IgD-negative memory B cell (primary cell): ENCODE measurements around the gene LLGL2. TPM values are rescaled to one million over a fixed set of nuclear protein-coding genes. Genes with fewer than 3 reads are reported as not detected.
"Not testable (repeated sequence)": the region's sequence is repeated elsewhere in the genome, so short reads cannot be mapped to it uniquely, and the experiment has no call there.

Experiments used
- H3K27ac Mint-ChIP-seq, 3 donors: one replicate each; pipeline ENCODE4 v1.8.0; 2020 to 2022; ENCODE audit warnings: mild to moderate bottlenecking in 3 of 3, mixed read lengths in 3 of 3, moderate library complexity in 1 of 3
- H3K27me3 Mint-ChIP-seq: one replicate; pipeline ENCODE4 v1.8.0; 2021; ENCODE audit warnings: mixed read lengths
- H3K36me3 Mint-ChIP-seq: one replicate; pipeline ENCODE4 v1.8.0; 2020; ENCODE audit warnings: mild to moderate bottlenecking, mixed read lengths
- H3K4me1 Mint-ChIP-seq, 3 donors: one replicate each; pipeline ENCODE4 v1.8.0; 2020 to 2022; ENCODE audit warnings: mixed read lengths in 3 of 3, mild to moderate bottlenecking in 1 of 3
- H3K4me3 Mint-ChIP-seq, 4 donors: one replicate each; pipeline ENCODE4 v1.8.0; 2020 to 2022; ENCODE audit warnings: mild to moderate bottlenecking in 4 of 4, mixed read lengths in 4 of 4, moderate library complexity in 3 of 4
- H3K9me3 Mint-ChIP-seq, 3 donors: one replicate each; pipeline ENCODE4 v1.8.0; 2020 to 2021; ENCODE audit warnings: mixed read lengths in 3 of 3, mild to moderate bottlenecking in 1 of 3
- polyA plus RNA-seq: library from polyadenylated mRNA; unstranded; fragments of 300-500 nt; fragmentation: Illumina TruSeq; gene quantifications from one replicate; pipeline ENCODE4 v1.2.3, GENCODE V29; 2021

The LLGL2 gene
- polyA plus RNA-seq, 1 donor from 2014 or later: 21.8 TPM

DNA sequence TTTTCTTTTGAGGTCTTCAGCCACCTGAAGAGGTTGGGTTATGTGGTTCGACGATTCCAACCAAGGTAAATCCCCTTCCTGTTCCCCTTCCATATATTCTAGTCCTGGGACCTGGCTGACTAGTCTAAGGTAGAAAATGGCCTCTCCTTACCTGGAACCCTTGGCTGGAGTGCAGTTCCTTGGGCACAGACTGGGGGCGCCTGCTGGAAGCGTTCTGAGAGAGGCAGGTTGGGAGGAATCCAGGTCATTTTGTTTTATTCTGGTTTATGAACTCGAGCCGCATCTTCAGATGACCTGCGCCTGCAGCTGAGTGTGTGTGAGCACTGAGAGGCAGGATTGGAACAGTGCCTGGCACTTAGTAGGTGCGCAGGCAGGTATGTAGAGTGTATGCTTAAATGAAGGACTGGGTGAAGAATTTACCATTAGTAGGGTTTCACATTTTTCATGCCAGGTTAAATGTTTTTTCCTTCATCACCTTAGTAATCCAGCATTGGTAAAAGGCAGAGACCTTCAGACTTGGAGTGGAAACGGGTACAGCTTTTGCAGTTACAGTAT lies 6.4 kb upstream of the LLGL2 start:
- peak overlapping the region in 1 of 3 donors; percentile 76 for H3K27ac Mint-ChIP-seq
- H3K36me3 Mint-ChIP-seq: peaks cover 2% of the 10 kb centered on the region
- H3K27me3 Mint-ChIP-seq: peaks cover 3% of the 10 kb centered on the region
- H3K4me3 Mint-ChIP-seq: peak overlapping the region in 1 of 4 donors; percentile 82
- H3K4me1 Mint-ChIP-seq: peaks cover 14 to 17% (median 15%) of the 10 kb centered on the region in 3 donors
- no peaks in the 10 kb centered on the region for H3K9me3 Mint-ChIP-seq

DNA sequence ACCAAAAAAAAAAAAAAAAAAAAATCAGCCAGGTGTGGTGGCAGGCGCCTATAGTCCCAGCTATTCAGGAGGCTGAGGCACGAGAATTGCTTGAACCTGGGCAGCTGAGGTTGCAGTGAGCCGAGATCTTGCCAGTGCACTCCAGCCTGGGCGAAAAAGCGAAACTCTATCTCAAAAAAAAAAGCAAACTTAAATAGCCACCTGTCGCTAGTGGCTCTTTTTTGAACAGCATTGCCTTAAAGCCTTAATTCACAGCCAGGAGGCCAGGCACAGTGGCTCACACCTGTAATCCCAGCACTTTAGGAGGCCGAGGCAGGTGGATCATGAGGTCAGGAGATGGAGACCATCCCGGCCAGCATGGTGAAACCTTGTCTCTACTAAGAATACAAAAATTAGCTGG lies 5.1 kb upstream of the LLGL2 start:
- not testable (repeated sequence) for H3K27ac Mint-ChIP-seq, H3K9me3 Mint-ChIP-seq, H3K36me3 Mint-ChIP-seq

DNA sequence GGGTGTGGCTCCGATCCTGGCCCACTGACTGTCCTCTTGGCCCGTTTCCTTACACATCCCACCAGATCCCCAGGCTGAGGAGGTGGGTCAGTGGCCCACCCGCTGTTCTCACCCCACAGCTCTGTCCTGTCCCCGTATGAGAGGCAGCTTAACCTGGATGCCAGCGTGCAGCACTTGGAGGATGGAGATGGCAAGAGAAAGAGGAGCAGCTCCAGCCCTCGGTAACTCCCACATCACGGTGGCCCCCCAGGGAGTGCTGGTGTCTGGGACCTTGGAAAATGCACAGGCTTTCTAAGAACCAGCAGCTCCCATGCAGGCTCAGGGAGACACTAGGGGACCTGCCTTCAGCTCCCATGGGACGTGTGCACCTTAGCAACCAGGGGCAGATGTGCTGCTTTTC lies 4.2 kb upstream of the LLGL2 start:
- Mint-ChIP-seq H3K36me3 (peaks cover 2% of the 10 kb centered on the region), H3K27ac (no peak overlapping the region), H3K27me3 (peaks cover 3% of the 10 kb centered on the region), H3K4me3 (peak overlapping the region in 2 of 4 donors; percentile 39 to 40), H3K9me3 (no peaks in the 10 kb centered on the region), H3K4me1 (peaks cover 15 to 18% (median 15%) of the 10 kb centered on the region in 3 donors)

More for the DNA sequence above, 5.1 kb upstream of the LLGL2 start:
- H3K27me3 Mint-ChIP-seq, H3K4me3 Mint-ChIP-seq: not testable (repeated sequence)
- peaks cover 14 to 17% (median 15%) of the 10 kb centered on the region in 3 donors for H3K4me1 Mint-ChIP-seq

- Mint-ChIP-seq H3K27me3 (peaks cover 3% of the 10 kb centered on the region), H3K4me3 (peak overlapping the region in 1 of 4 donors; percentile 58)
Observed at GRCh38 chr17:75521951-75522727, 3.4 kb upstream of the LLGL2 start.

GRCh38 chr17:75523647-75524046 lies 1.9 kb upstream of the LLGL2 start:
- Mint-ChIP-seq H3K4me3 (peak overlapping the region in 3 of 4 donors; percentile 27 to 80 (median 74)), H3K27ac (peak overlapping the region in 1 of 3 donors; percentile 21), H3K9me3 (no peaks in the 10 kb centered on the region), H3K36me3 (peaks cover 2% of the 10 kb centered on the region), H3K27me3 (no peaks in the 10 kb centered on the region), H3K4me1 (peaks cover 2 to 8% (median 5%) of the 10 kb centered on the region in 3 donors)

More at GRCh38 chr17:75521951-75522727, 3.4 kb upstream of the LLGL2 start:
- Mint-ChIP-seq H3K36me3 (peaks cover 2% of the 10 kb centered on the region), H3K4me1 (peaks cover 15 to 21% (median 20%) of the 10 kb centered on the region in 3 donors), H3K9me3 (no peaks in the 10 kb centered on the region), H3K27ac (peak overlapping the region in 1 of 3 donors; percentile 21)

GRCh38 chr17:75524269-75524969 lies 1.1 kb upstream of the LLGL2 start:
- peaks cover 2% of the 10 kb centered on the region for H3K36me3 Mint-ChIP-seq
- H3K27ac Mint-ChIP-seq: peak overlapping the region in 2 of 3 donors; percentile 35 to 69
- H3K27me3 Mint-ChIP-seq: no peaks in the 10 kb centered on the region
- peak overlapping the region; percentile 74 to 83 (median 82) for H3K4me3 Mint-ChIP-seq
- H3K4me1 Mint-ChIP-seq: peaks cover 0 to 7% (median 5%) of the 10 kb centered on the region in 3 donors
- H3K9me3 Mint-ChIP-seq: no peaks in the 10 kb centered on the region

DNA sequence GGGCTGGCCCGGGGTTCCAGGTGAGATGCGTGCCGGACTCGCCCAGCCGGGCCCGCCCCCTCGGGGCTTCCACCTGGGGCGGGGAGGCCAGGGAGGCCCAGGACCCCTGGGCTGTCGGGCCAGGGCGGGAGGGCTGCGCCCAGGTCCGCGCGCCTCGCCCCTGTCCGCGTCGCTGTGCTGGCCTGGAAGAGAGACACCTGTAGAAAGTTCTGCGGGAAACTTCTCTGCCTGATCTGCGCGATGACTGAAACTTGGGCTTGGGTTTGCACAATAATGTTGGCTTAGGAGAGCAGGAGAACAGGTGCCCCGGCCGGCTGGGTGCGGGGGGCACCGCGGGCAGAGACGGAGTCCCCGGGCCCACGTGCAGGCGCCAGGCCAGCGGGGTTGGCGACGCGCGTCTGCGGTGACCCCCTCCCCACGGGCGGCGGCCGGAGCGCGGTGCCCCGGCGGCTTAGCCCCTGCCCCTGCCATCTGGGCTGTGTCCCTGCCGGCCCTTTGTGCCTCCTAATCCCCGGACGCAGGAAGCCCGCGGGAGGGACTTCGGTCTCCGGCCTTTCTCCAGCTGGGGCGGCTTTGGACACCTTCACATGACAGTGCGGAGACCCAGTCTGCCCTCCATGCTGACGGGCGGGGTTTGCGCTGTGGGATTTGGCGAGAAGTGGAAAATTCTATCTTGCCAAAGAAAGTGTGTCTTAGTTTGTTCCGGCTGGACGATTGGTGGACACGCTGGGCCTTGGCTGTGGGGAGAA lies 483 bp downstream of the LLGL2 start:
- Mint-ChIP-seq H3K27ac (peak overlapping the region; percentile 39 to 63 (median 41)), H3K9me3 (no peaks in the 10 kb centered on the region), H3K4me3 (peak overlapping the region; percentile 72 to 94 (median 82)), H3K4me1 (peaks cover 0 to 9% (median 5%) of the 10 kb centered on the region in 3 donors), H3K27me3 (no peaks in the 10 kb centered on the region), H3K36me3 (no peaks in the 10 kb centered on the region)

DNA sequence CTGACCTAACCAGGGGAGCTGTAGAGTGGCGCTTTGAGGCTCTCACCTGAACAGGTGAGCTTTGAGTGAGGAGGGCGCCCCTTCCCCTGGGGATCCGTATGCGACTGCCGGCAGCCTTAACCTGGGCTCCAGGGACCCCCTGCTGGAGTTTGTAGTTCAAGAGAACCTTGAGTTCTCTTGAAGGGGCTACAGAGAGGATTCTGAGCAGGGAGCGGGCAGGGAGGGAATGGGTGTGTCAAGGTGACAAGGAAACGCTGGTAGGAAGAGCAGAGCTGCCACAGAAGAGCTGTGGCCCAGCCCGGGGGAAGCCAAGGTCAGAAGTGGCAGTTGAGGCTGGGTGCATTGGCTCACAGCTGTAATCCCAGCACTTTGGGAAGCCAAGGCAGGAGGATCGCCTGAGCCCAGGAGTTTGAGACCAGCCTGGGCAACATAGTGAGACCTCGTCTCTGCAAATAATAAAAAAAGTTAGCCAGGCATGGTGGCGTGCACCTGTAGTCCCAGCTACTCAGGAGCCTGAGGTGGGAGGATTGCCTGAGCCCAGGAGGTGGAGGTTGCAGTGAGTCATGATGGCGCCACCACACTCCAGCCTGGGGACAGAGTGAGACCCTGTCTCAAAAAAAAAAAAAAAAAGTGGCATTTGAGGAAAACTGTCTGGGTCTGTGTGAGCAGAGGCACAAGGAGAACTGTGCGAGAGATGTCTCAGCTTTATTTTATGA lies 1.2 kb downstream of the LLGL2 start:
- peak overlapping the region; percentile 72 to 94 (median 82) for H3K4me3 Mint-ChIP-seq
- peak overlapping the region in 1 of 3 donors; percentile 63 for H3K27ac Mint-ChIP-seq
- peaks cover 0 to 9% (median 5%) of the 10 kb centered on the region in 3 donors for H3K4me1 Mint-ChIP-seq
- no peaks in the 10 kb centered on the region for H3K9me3 Mint-ChIP-seq
- no peaks in the 10 kb centered on the region for H3K27me3 Mint-ChIP-seq
- H3K36me3 Mint-ChIP-seq: no peaks in the 10 kb centered on the region

DNA sequence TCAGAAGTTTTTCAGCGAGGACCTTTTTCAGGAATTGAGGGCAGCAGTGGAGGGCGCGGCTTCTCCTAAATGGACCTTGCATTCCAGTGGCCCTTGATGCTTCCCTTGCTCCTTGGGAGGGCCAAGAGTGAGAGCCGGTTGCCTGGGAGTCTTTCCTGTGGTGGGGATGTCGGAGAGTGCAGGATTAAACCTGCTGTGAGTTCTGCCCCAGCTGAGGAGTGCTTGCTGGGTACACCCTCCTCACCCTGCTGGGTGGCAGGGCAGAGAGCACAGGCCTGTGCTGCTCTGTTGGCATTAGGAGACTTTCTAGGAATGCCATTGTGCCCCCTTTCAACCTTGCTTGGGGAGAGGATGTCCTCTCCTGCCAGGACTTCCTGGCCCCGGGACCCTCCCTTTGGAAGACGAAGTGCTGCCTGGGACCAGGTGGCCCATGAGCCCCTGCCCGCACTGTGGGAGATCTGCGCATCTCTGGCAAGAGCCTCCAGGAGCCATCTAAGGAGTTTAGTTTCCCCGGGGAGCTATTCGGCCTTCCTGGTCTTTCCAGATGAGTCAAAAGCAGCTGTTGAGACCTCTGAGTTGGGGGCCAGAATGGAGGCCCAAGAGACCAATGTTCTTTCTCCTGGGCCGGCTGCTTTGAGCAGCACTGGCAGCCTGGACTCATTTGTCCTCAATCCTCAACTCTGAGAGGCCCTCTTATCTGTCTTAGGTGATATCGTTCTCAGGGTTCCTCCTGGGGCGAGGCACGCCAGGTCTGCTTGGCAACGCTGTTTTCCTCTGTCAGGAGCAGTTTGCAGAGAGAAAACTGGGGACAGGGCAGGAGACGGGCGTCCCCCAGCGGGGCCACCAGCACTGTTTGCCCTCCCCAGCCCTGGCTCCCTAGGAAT lies 5.6 kb downstream of the LLGL2 start:
- no peaks in the 10 kb centered on the region for H3K9me3 Mint-ChIP-seq
- peaks cover 9 to 16% (median 12%) of the 10 kb centered on the region in 3 donors for H3K4me1 Mint-ChIP-seq
- no peak overlapping the region for H3K27ac Mint-ChIP-seq
- H3K4me3 Mint-ChIP-seq: peak overlapping the region in 1 of 4 donors; percentile 42
- no peaks in the 10 kb centered on the region for H3K27me3 Mint-ChIP-seq
- no peaks in the 10 kb centered on the region for H3K36me3 Mint-ChIP-seq

- Mint-ChIP-seq H3K27me3 (no peaks in the 10 kb centered on the region), H3K9me3 (no peaks in the 10 kb centered on the region), H3K4me1 (peaks cover 7 to 11% (median 9%) of the 10 kb centered on the region in 3 donors), H3K4me3 (no peak overlapping the region), H3K36me3 (no peaks in the 10 kb centered on the region), H3K27ac (no peak overlapping the region)
Observed at GRCh38 chr17:75531721-75532072, 6.2 kb downstream of the LLGL2 start.

DNA sequence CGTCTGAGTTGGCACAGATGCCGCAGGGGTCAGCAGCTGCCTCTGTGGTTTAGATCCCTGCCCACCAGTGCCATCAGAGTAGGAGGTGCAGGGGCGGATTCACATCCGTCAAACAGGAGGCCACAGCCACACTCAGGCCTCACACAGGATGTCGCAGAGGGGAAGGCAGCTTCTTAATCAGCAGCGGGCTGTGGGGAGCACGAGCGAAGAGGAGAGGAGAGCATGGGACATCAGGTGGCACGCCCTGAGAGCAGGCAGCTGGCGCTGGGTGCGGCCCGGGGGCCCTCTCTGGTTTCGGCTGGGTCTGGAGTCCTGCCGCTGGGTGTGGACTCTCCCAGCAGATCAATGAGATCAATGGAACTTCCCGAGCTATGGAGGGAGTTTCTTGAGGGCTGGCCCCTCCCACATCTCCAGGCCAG lies 9.6 kb downstream of the LLGL2 start:
- Mint-ChIP-seq H3K27ac (peak overlapping the region in 2 of 3 donors; percentile 44 to 87), H3K27me3 (no peaks in the 10 kb centered on the region), H3K4me3 (peak overlapping the region in 2 of 4 donors; percentile 72 to 80)

GRCh38 chr17:75535871-75536270 lies 10.4 kb downstream of the LLGL2 start:
- Mint-ChIP-seq H3K4me3 (peak overlapping the region in 1 of 4 donors; percentile 37), H3K36me3 (peaks cover 2% of the 10 kb centered on the region), H3K4me1 (peaks cover 7 to 12% (median 7%) of the 10 kb centered on the region in 3 donors), H3K27ac (peak overlapping the region in 1 of 3 donors; percentile 64), H3K27me3 (no peaks in the 10 kb centered on the region), H3K9me3 (no peaks in the 10 kb centered on the region)

More for the DNA sequence above, 9.6 kb downstream of the LLGL2 start:
- no peaks in the 10 kb centered on the region for H3K9me3 Mint-ChIP-seq
- peaks cover 7 to 12% (median 7%) of the 10 kb centered on the region in 3 donors for H3K4me1 Mint-ChIP-seq
- H3K36me3 Mint-ChIP-seq: no peaks in the 10 kb centered on the region

GRCh38 chr17:75536366-75536765 lies 10.9 kb downstream of the LLGL2 start:
- no peak overlapping the region for H3K4me3 Mint-ChIP-seq
- peak overlapping the region in 1 of 3 donors; percentile 64 for H3K27ac Mint-ChIP-seq
- peaks cover 2% of the 10 kb centered on the region for H3K36me3 Mint-ChIP-seq
- no peaks in the 10 kb centered on the region for H3K9me3 Mint-ChIP-seq
- H3K27me3 Mint-ChIP-seq: no peaks in the 10 kb centered on the region
- peaks cover 7 to 12% (median 7%) of the 10 kb centered on the region in 3 donors for H3K4me1 Mint-ChIP-seq
